GM23248 (cell line): ENCODE measurements around the gene PNLIPRP3. TPM values are rescaled to one million over a fixed set of nuclear protein-coding genes. Genes with fewer than 3 reads are reported as not detected.

Source experiments
- DNase-seq: peaks from one replicate; pipeline ENCODE4 v3.0.0-alpha.2; 2015
- H2AFZ ChIP-seq: fragments of 200-600 bp; sonication (generic); 2 replicates; pipeline ENCODE4 v1.6.1; 2016; ENCODE audit warnings: antibody characterized with exemption
- H3F3A ChIP-seq: fragments of 200-600 bp; sonication (generic); 2 replicates; pipeline ENCODE4 v1.6.1; 2016; ENCODE audit warnings: mild to moderate bottlenecking, antibody characterized with exemption, mixed run types; ENCODE audit not compliant: insufficient read depth
- H3K27ac ChIP-seq: fragments of 200-600 bp; sonication (generic); 2 replicates; pipeline ENCODE4 v1.5.1; 2016; ENCODE audit warnings: mild to moderate bottlenecking
- H3K27me3 ChIP-seq: fragments of 200-600 bp; sonication (generic); replicated peaks from 2 replicates; pipeline ENCODE4 v1.6.1; 2016; ENCODE audit warnings: mild to moderate bottlenecking; ENCODE audit not compliant: insufficient read depth
- H3K36me3 ChIP-seq: fragments of 200-600 bp; sonication (generic); 2 replicates; pipeline ENCODE4 v1.6.1; 2016; ENCODE audit warnings: low read depth, mild to moderate bottlenecking
- H3K4me1 ChIP-seq: fragments of 200-600 bp; sonication (generic); 2 replicates; pipeline ENCODE4 v1.6.1; 2016; ENCODE audit warnings: mild to moderate bottlenecking; ENCODE audit not compliant: insufficient read depth
- H3K4me2 ChIP-seq: fragments of 200-600 bp; sonication (generic); one replicate; pipeline ENCODE4 v1.6.1; 2016; ENCODE audit warnings: mild to moderate bottlenecking; ENCODE audit not compliant: unreplicated experiment
- H3K4me3 ChIP-seq: fragments of 200-600 bp; sonication (generic); 2 replicates; pipeline ENCODE4 v1.5.1; 2016; ENCODE audit warnings: mild to moderate bottlenecking
- H3K79me2 ChIP-seq: fragments of 200-600 bp; sonication (generic); 2 replicates; pipeline ENCODE4 v1.6.1; 2016; ENCODE audit warnings: mild to moderate bottlenecking; ENCODE audit not compliant: insufficient read depth
- H3K9ac ChIP-seq: fragments of 200-600 bp; sonication (generic); 2 replicates; pipeline ENCODE4 v1.6.1; 2016; ENCODE audit warnings: mild to moderate bottlenecking
- H3K9me2 ChIP-seq: fragments of 200-600 bp; sonication (generic); 2 replicates; pipeline ENCODE4 v1.6.1; 2016; ENCODE audit warnings: mixed run types, mild to moderate bottlenecking, moderate library complexity; ENCODE audit not compliant: insufficient read depth
- H3K9me3 ChIP-seq: fragments of 200-600 bp; sonication (generic); one replicate; pipeline ENCODE4 v1.6.1; 2017; ENCODE audit warnings: low read depth
- H4K20me1 ChIP-seq: fragments of 200-600 bp; sonication (generic); 2 replicates; pipeline ENCODE4 v1.6.0; 2016; ENCODE audit not compliant: insufficient read depth
- EZH2 ChIP-seq: fragments of 200-600 bp; sonication (generic); IDR thresholded peaks from 2 replicates; pipeline ENCODE4 v1.6.1; 2018; ENCODE audit warnings: antibody characterized with exemption, mild to moderate bottlenecking; ENCODE audit not compliant: insufficient read depth, poor library complexity, severe bottlenecking
- EZH2phosphoT487 ChIP-seq: fragments of 200-600 bp; sonication (generic); IDR thresholded peaks from 2 replicates; pipeline ENCODE4 v1.6.1; 2018; ENCODE audit warnings: antibody characterized with exemption, moderate library complexity, mild to moderate bottlenecking, low read depth; ENCODE audit not compliant: insufficient read depth
- WGBS, 2 experiments: methylation state at CpG; one replicate each; pipeline ENCODE4 v1.1.6; 2015 to 2017; ENCODE audit warnings: low lambda C conversion rate in 2 of 2, low coverage in 1 of 2; ENCODE audit errors: missing lambda C conversion rate in 2 of 2; 5-methylcytosine and 5-hydroxymethylcytosine counted together
- in situ Hi-C: fragments of 300-500 bp; cut with MboI; formaldehyde crosslinking; loops from 2 replicates; pipeline ENCODE4 v1.15.0; 2020
- polyA plus RNA-seq: library from polyadenylated mRNA; unstranded; fragments of >200 nt; fragmentation: Nextera tagmentation; extraction: Ambion mirVana; gene quantifications from 2 replicates; pipeline ENCODE4 v1.2.1, GENCODE V29; 2016
- total RNA-seq: library from RNA; depleted of rRNA; stranded (reverse); fragments of >200 nt; shearing (Covaris generic); gene quantifications from 2 replicates; pipeline ENCODE4 v1.2.3, GENCODE V29; 2014

The PNLIPRP3 gene
- total and polyA plus RNA-seq, 2 experiments from 2014 or later: not detected

DNA sequence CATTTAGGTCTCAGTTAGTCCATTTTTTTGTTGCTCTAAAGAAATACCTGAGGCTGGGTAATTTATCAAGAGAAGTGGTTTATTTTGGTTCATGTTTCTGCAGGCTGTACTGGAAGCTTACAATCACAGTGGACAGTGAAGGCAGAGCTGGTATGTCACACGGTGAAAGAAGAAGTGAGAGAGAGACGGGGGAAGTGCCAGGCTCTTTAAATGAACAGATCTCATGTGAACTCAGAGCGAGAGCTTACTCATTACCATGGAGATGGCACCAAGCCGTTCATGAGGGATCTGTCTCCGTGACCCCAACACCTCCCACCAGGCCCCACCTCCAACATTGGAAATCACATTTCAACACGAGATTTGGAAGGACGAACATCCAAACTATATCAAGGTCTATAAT is 18.9 kb upstream of the PNLIPRP3 start:
- Histone ChIP-seq H3K4me1 (no peaks in the 10 kb centered on the region), H4K20me1 (no peaks in the 10 kb centered on the region), H3K27me3 (no peaks in the 10 kb centered on the region), H3K9ac (no peak overlapping the region), H3K4me2 (no peak overlapping the region), H3K9me2 (no peaks in the 10 kb centered on the region), H3F3A (no peaks in the 10 kb centered on the region), H2AFZ (no peak overlapping the region), H3K9me3 (no peaks in the 10 kb centered on the region), H3K27ac (no peak overlapping the region), H3K4me3 (no peak overlapping the region), H3K36me3 (no peaks in the 10 kb centered on the region), H3K79me2 (no peaks in the 10 kb centered on the region)
- DNase-seq: no peak
- 40 to 50% methylated on average over 7 of the region's 7 CpGs for WGBS, 2 experiments
- in situ Hi-C loops: no loop called here
- TF ChIP-seq EZH2 (no peak), EZH2phosphoT487 (no peak)

DNA sequence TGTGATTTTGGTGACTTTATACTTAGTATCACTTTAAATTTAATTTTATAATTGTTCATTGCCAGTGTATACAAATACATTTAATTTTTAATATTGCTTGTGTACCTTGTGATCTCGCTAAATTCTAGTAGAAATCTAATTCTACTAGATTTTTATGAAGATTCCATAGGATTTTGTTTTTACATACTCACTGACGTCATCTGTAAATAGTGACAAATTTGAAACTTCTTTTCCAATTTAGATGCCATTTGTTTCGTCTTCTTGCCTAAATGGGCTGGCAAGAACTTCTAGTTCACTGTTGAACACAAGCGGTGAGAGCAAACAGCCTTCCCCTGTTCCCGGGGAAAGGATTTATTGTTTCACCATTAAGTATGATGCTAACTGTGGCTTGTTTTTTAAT is 17.3 kb upstream of the PNLIPRP3 start:
- no peak for DNase-seq
- Histone ChIP-seq H3K27ac (no peak overlapping the region), H4K20me1 (no peaks in the 10 kb centered on the region), H3K9me2 (no peaks in the 10 kb centered on the region), H3K27me3 (no peaks in the 10 kb centered on the region), H3K36me3 (no peaks in the 10 kb centered on the region), H3F3A (no peaks in the 10 kb centered on the region), H3K79me2 (no peaks in the 10 kb centered on the region), H3K4me2 (no peak overlapping the region), H3K9ac (no peak overlapping the region), H3K9me3 (no peaks in the 10 kb centered on the region), H2AFZ (no peak overlapping the region), H3K4me3 (no peak overlapping the region), H3K4me1 (no peaks in the 10 kb centered on the region)
- WGBS, 2 experiments: 53 to 55% methylated on average over 5 of the region's 5 CpGs
- TF ChIP-seq EZH2 (no peak), EZH2phosphoT487 (no peak)
- in situ Hi-C loops: no loop called here

DNA sequence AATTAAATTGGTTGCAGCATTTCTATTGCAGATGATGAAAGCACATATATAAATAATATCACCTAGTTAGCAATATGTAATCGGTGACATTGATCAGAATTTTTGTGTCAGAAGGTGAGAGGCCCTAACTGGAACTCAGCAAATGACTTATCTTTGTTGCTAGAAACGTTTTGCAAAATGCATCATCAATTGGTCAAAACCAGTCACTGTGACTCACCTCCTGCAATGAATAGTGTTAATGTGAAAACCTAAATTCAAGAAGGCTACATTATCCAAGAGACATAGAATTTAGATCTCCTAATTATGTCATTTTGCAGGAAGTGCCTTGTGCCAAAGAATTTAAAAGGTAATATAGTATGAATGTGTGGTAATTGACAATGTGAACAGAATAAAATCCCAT is 9.8 kb upstream of the PNLIPRP3 start:
- Histone ChIP-seq H3K4me1 (no peaks in the 10 kb centered on the region), H3K9me3 (no peaks in the 10 kb centered on the region), H3K27me3 (no peaks in the 10 kb centered on the region), H3K27ac (no peak overlapping the region), H3K79me2 (no peaks in the 10 kb centered on the region), H3K36me3 (no peaks in the 10 kb centered on the region), H3K4me3 (no peak overlapping the region), H2AFZ (no peak overlapping the region), H3K4me2 (no peak overlapping the region), H3K9ac (no peak overlapping the region), H3F3A (no peaks in the 10 kb centered on the region), H3K9me2 (no peaks in the 10 kb centered on the region), H4K20me1 (no peaks in the 10 kb centered on the region)
- TF ChIP-seq EZH2: no peak
- in situ Hi-C loops: no loop called here
- peak; percentile 36 for DNase-seq
- WGBS, 2 experiments: 13 to 26% methylated on average over 2 of the region's 2 CpGs

DNA sequence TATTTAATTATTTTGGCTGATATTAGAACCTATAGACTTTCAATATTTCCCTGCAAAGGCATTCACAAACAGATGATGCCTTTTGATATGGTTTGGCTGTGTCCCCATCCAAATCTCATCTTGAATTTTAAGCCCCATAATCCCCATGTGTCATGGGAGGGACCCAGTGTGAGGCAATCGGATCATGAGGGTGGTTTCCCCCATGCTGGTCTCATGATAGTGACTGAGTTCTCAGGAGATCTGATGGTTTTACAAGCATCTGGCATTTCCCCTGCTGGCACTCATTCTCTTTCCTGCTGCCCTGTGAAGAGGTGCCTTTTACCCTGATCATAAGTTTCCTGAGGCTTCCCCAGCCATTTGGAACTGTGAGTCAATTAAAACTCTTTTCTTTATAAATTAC is 9.3 kb upstream of the PNLIPRP3 start:
- 0 to 5% methylated on average over 1 of the region's 1 CpG for WGBS, 2 experiments
- in situ Hi-C loops: no loop called here
- Histone ChIP-seq H3F3A (no peaks in the 10 kb centered on the region), H3K4me3 (no peak overlapping the region), H3K4me2 (no peak overlapping the region), H3K9me2 (no peaks in the 10 kb centered on the region), H3K36me3 (no peaks in the 10 kb centered on the region), H2AFZ (no peak overlapping the region), H3K4me1 (no peaks in the 10 kb centered on the region), H3K9ac (no peak overlapping the region), H3K9me3 (no peaks in the 10 kb centered on the region), H4K20me1 (no peaks in the 10 kb centered on the region), H3K27ac (no peak overlapping the region), H3K79me2 (no peaks in the 10 kb centered on the region), H3K27me3 (no peaks in the 10 kb centered on the region)
- no peak for TF ChIP-seq EZH2phosphoT487
- no peak for TF ChIP-seq EZH2
- DNase-seq: no peak

DNA sequence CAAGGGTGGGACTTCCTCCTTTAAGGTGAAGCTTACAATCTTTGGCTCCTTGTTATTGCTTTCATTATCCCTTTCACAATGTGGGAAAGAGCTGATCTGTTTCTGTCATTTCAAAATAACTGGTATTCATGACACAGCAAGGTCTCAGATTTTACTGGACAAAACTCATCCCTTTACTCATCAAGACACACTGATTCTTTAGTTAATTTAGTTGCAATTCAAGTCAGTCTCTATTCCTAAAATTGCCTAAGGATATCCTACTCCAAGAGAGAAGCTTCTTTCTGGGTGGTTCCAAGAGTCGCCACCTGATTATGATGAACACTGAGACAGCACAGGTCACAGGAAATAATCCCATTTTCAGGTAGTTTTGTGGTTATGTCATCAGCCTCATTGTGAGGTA is 5.8 kb upstream of the PNLIPRP3 start:
- H3K4me1 ChIP-seq: no peaks in the 10 kb centered on the region
- no peaks in the 10 kb centered on the region for H3K9me2 ChIP-seq
- no peaks in the 10 kb centered on the region for H3K9me3 ChIP-seq
- no peaks in the 10 kb centered on the region for H3K79me2 ChIP-seq
- H4K20me1 ChIP-seq: no peaks in the 10 kb centered on the region
- no peak overlapping the region for H2AFZ ChIP-seq
- H3F3A ChIP-seq: no peaks in the 10 kb centered on the region
- no peak for DNase-seq
- TF ChIP-seq EZH2 (no peak), EZH2phosphoT487 (no peak)
- no peak overlapping the region for H3K4me3 ChIP-seq
- H3K9ac ChIP-seq: no peak overlapping the region
- no peak overlapping the region for H3K27ac ChIP-seq
- H3K4me2 ChIP-seq: no peak overlapping the region
- no peaks in the 10 kb centered on the region for H3K27me3 ChIP-seq
- in situ Hi-C loops: no loop called here
- H3K36me3 ChIP-seq: no peaks in the 10 kb centered on the region
- 52 to 55% methylated on average over 1 of the region's 1 CpG for WGBS, 2 experiments
